B cell (primary cell): Measurements from ENCODE around the gene NPFF.

Experiments
- CTCF ChIP-seq: fragments of 200-600 bp; IDR thresholded peaks from one replicate; pipeline ENCODE4 v1.8.0; 2022; ENCODE audit warnings: antibody characterized with exemption, mild to moderate bottlenecking
- EZH2 ChIP-seq: IDR thresholded peaks from 2 replicates; pipeline ENCODE4 v1.6.1; 2012; ENCODE audit warnings: borderline replicate concordance, low read depth, mild to moderate bottlenecking, moderate library complexity, low read length; ENCODE audit not compliant: insufficient read depth, poor library complexity, severe bottlenecking

GRCh38 chr12:53463802-53464560 lies 43.3 kb downstream of the NPFF start:
- TF ChIP-seq CTCF (no peak), EZH2 (no peak)
